HEK293 (cell line): Measurements from ENCODE around the gene ARHGAP10.

Experiments used
- CTCF ChIA-PET: fragments of 350-600 bp; formaldehyde crosslinking; extraction: SDS; loops from one replicate; lab custom pipeline; 2021; ENCODE audit warnings: antibody characterized with exemption; lab: Yijun Ruan, JAX
- POLR2A ChIA-PET: fragments of 300-600 bp; formaldehyde crosslinking; extraction: SDS; loops from one replicate; lab custom pipeline; 2020; ENCODE audit warnings: antibody characterized with exemption, inconsistent platforms; lab: Yijun Ruan, JAX
- H3K27ac ChIP-seq: fragments of 200-500 bp; sonication (Bioruptor generic); 2 replicates; pipeline ENCODE4 v1.5.1; 2014; ENCODE audit warnings: low read depth, low read length, control low read depth, inconsistent platforms; ENCODE audit errors: extremely low read depth
- H3K36me3 ChIP-seq, 2 experiments: fragments of 200-500 bp in 1 of 2; sonication (Bioruptor generic) in 1 of 2; 1 replicate in 1 of 2; 2 replicates in 1 of 2; pipeline ENCODE4 v1.5.1; 2014 to 2017; ENCODE audit warnings: inconsistent platforms in 2 of 2, low read length in 2 of 2; ENCODE audit not compliant: control insufficient read depth in 2 of 2, insufficient read depth in 1 of 2
- H3K4me1 ChIP-seq: fragments of 200-500 bp; sonication (Bioruptor generic); 2 replicates; pipeline ENCODE4 v1.5.1; 2014; ENCODE audit warnings: mild to moderate bottlenecking, low read length, inconsistent platforms; ENCODE audit not compliant: control insufficient read depth, insufficient read depth
- H3K4me3 ChIP-seq: 2 replicates; pipeline ENCODE4 v1.5.1; 2011; ENCODE audit warnings: low read depth, mild to moderate bottlenecking, control low read depth, low read length, moderate library complexity
- H3K9me3 ChIP-seq: fragments of 200-500 bp; sonication (Bioruptor generic); 2 replicates; pipeline ENCODE4 v1.5.1; 2014; ENCODE audit warnings: low read depth, low read length, inconsistent platforms; ENCODE audit not compliant: control insufficient read depth, insufficient read depth
- AEBP2 ChIP-seq: fragments of 450-650 bp; formaldehyde crosslinking; IDR thresholded peaks from 2 replicates; pipeline ENCODE4 v1.5.1; 2016; ENCODE audit warnings: missing biosample characterization, missing genetic modification characterization, borderline replicate concordance
- HOXD13 ChIP-seq: sonication (generic); formaldehyde crosslinking; IDR thresholded peaks from 2 replicates; pipeline ENCODE4 v1.8.0; 2022; ENCODE audit warnings: missing genetic modification reagents, borderline replicate concordance
- INSM2 ChIP-seq: fragments of 450-650 bp; formaldehyde crosslinking; IDR thresholded peaks from 2 replicates; pipeline ENCODE4 v1.5.1; 2016; ENCODE audit warnings: missing biosample characterization, missing genetic modification characterization
- PBX3 ChIP-seq: sonication (generic); formaldehyde crosslinking; IDR thresholded peaks from 2 replicates; pipeline ENCODE4 v1.8.1; 2022; ENCODE audit warnings: mild to moderate bottlenecking, moderate library complexity, missing genetic modification reagents
- REST ChIP-seq: fragments of 450-650 bp; formaldehyde crosslinking; IDR thresholded peaks from 2 replicates; pipeline ENCODE4 v1.5.1; 2016; ENCODE audit warnings: missing biosample characterization, missing genetic modification characterization
- YY1 ChIP-seq: fragments of 450-650 bp; formaldehyde crosslinking; IDR thresholded peaks from 2 replicates; pipeline ENCODE4 v1.5.1; 2018; ENCODE audit warnings: missing biosample characterization, missing genetic modification characterization
- YY2 ChIP-seq: fragments of 450-650 bp; formaldehyde crosslinking; IDR thresholded peaks from 2 replicates; pipeline ENCODE4 v1.5.1; 2016; ENCODE audit warnings: missing biosample characterization, missing genetic modification characterization
- ZBTB49 ChIP-seq: fragments of 450-650 bp; formaldehyde crosslinking; IDR thresholded peaks from 2 replicates; pipeline ENCODE4 v1.5.1; 2016; ENCODE audit warnings: missing biosample characterization, missing genetic modification characterization, low read depth
- ZNF133 ChIP-seq: fragments of 450-650 bp; formaldehyde crosslinking; IDR thresholded peaks from 2 replicates; pipeline ENCODE4 v1.5.1; 2016; ENCODE audit warnings: missing biosample characterization, missing genetic modification characterization
- ZNF155 ChIP-seq: fragments of 450-650 bp; formaldehyde crosslinking; IDR thresholded peaks from 2 replicates; pipeline ENCODE4 v1.5.1; 2016; ENCODE audit warnings: missing biosample characterization, missing genetic modification characterization
- ZNF184 ChIP-seq: fragments of 450-650 bp; IDR thresholded peaks from 2 replicates; pipeline ENCODE4 v1.5.1; 2018; ENCODE audit warnings: missing biosample characterization, mild to moderate bottlenecking, missing genetic modification characterization
- ZNF2 ChIP-seq: fragments of 450-650 bp; formaldehyde crosslinking; IDR thresholded peaks from 2 replicates; pipeline ENCODE4 v1.5.1; 2016; ENCODE audit warnings: missing biosample characterization, missing genetic modification characterization
- ZNF302 ChIP-seq: fragments of 450-650 bp; formaldehyde crosslinking; IDR thresholded peaks from 2 replicates; pipeline ENCODE4 v1.5.1; 2016; ENCODE audit warnings: missing biosample characterization, missing genetic modification characterization, low read depth
- ZNF311 ChIP-seq: fragments of 450-650 bp; formaldehyde crosslinking; IDR thresholded peaks from 2 replicates; pipeline ENCODE4 v1.5.1; 2017; ENCODE audit warnings: missing biosample characterization, missing genetic modification characterization, borderline replicate concordance
- ZNF501 ChIP-seq: fragments of 450-650 bp; formaldehyde crosslinking; IDR thresholded peaks from 2 replicates; pipeline ENCODE4 v1.5.1; 2016; ENCODE audit warnings: missing biosample characterization, missing genetic modification characterization
- ZNF518A ChIP-seq: fragments of 450-650 bp; formaldehyde crosslinking; conservative IDR thresholded peaks from 2 replicates; pipeline ENCODE4 v1.5.1; 2016; ENCODE audit warnings: low read depth, missing biosample characterization, missing genetic modification characterization
- ZNF596 ChIP-seq: fragments of 450-650 bp; IDR thresholded peaks from 2 replicates; pipeline ENCODE4 v1.5.0; 2018; ENCODE audit warnings: missing biosample characterization, mild to moderate bottlenecking, missing genetic modification characterization, moderate library complexity
- ZNF623 ChIP-seq: fragments of 450-650 bp; formaldehyde crosslinking; IDR thresholded peaks from 2 replicates; pipeline ENCODE4 v1.5.1; 2016; ENCODE audit warnings: missing biosample characterization, missing genetic modification characterization
- ZNF792 ChIP-seq: fragments of 450-650 bp; formaldehyde crosslinking; IDR thresholded peaks from 2 replicates; pipeline ENCODE4 v1.5.1; 2016; ENCODE audit warnings: missing biosample characterization, missing genetic modification characterization

ARHGAP10 gene

GRCh38 chr4:147683717-147684700 is 47.9 kb upstream of the ARHGAP10 start, which contains the start of gene PRMT9:
PRMT9 (minus strand) TSS chr4:147684163; CDS start chr4:147683987, 176 bp downstream.
- ChIA-PET POLR2A (interaction anchor here (0.5 to 2.5 kb wide), 19 partner anchors 9 to 758 kb away, joined by 3 to 19 read pairs (median 4); partner anchors contain the start of genes ARHGAP10, NR3C2 and TMEM184C), CTCF (interaction anchor here (0.6 to 1.6 kb wide), 2 partner anchors 11 to 183 kb away, joined by 5 read pairs; no protein-coding TSS in a partner anchor)
- Histone ChIP-seq H3K9me3 (no peaks in the 10 kb centered on the region), H3K27ac (peak within 1 kb of the TSS; percentile 76), H3K4me1 (no peaks in the 10 kb centered on the region), H3K4me3 (peak within 1 kb of the TSS; percentile 84), H3K36me3 (peaks cover 0 to 10% of the 10 kb centered on the region in 2 experiments; a peak in 1 of 3 replicates)
- no peak for TF ChIP-seq AEBP2
- no peak for TF ChIP-seq ZNF184 (tag by site-specific recombination)
- no peak for TF ChIP-seq REST (tag by site-specific recombination)
- no peak for TF ChIP-seq ZNF302
- TF ChIP-seq ZNF155 (tag by site-specific recombination), result no peak
- TF ChIP-seq ZNF311 (tag by site-specific recombination), result no peak
- no peak for TF ChIP-seq YY1 (tag by site-specific recombination)
- no peak for TF ChIP-seq ZNF2 (tag by site-specific recombination)
- TF ChIP-seq INSM2, result no peak
- no peak for TF ChIP-seq ZNF133 (tag by site-specific recombination)
- TF ChIP-seq HOXD13 (CRISPR knock-in tag), result no peak
- no peak for TF ChIP-seq ZNF623
- no peak for TF ChIP-seq ZBTB49
- no peak for TF ChIP-seq ZNF596 (tag by site-specific recombination)
- no peak for TF ChIP-seq ZNF792 (tag by site-specific recombination)
- peak; percentile 49; the same call in 1 of the 2 replicates for TF ChIP-seq ZNF518A (tag by site-specific recombination)
- TF ChIP-seq ZNF501 (tag by site-specific recombination), result peak; percentile 55; the same call in 1 of the 2 replicates
- no peak for TF ChIP-seq YY2 (tag by site-specific recombination)
- TF ChIP-seq PBX3, result peak; percentile 50; the same call in 1 of the 2 replicates
